NCI-H1048 (cell line): ENCODE measurements around the gene TMED6.

Experiments used
- DNase-seq: peaks from one replicate; lab custom pipeline; 2025; lab: John Stamatoyannopoulos, UW

Gene TMED6

GRCh38 chr16:69324013-69324531 is 27.5 kb downstream of the TMED6 start:
- DNase-seq: no peak

GRCh38 chr16:69323415-69323814 is 28.2 kb downstream of the TMED6 start:
- DNase-seq: no peak

GRCh38 chr16:69322343-69322742 is 29.2 kb downstream of the TMED6 start:
- no peak for DNase-seq

- no peak for DNase-seq
These were observed 30.5 kb downstream of the TMED6 start for GRCh38 chr16:69321080-69321479.

GRCh38 chr16:69320740-69321073 is 30.9 kb downstream of the TMED6 start:
- no peak for DNase-seq

- DNase-seq: no peak
These were observed 31.5 kb downstream of the TMED6 start for GRCh38 chr16:69319826-69320739.

- DNase-seq: no peak
These were observed 32.2 kb downstream of the TMED6 start for GRCh38 chr16:69319381-69319780.

GRCh38 chr16:69318911-69319289 is 32.7 kb downstream of the TMED6 start:
- no peak for DNase-seq

GRCh38 chr16:69318177-69318910 is 33.2 kb downstream of the TMED6 start:
- DNase-seq: no peak

GRCh38 chr16:69316595-69317034 is 35.0 kb downstream of the TMED6 start:
- no peak for DNase-seq

- no peak for DNase-seq
These were observed 35.9 kb downstream of the TMED6 start for GRCh38 chr16:69315486-69316311.

- DNase-seq: no peak
These were observed 37.1 kb downstream of the TMED6 start for GRCh38 chr16:69314534-69314933.

- no peak for DNase-seq
These were observed 38.1 kb downstream of the TMED6 start for GRCh38 chr16:69313469-69313868.

GRCh38 chr16:69311533-69312387 is 39.8 kb downstream of the TMED6 start:
- DNase-seq: no peak

GRCh38 chr16:69310653-69311532 is 40.7 kb downstream of the TMED6 start, which contains the start of gene VPS4A:
Gene VPS4A (plus strand): TSS chr16:69311350. CDS start chr16:69311512, 162 bp downstream.
- peak; percentile 19 for DNase-seq

GRCh38 chr16:69309316-69309715 is 42.3 kb downstream of the TMED6 start:
- no peak for DNase-seq

- no peak for DNase-seq
These were observed 43.7 kb downstream of the TMED6 start for GRCh38 chr16:69307856-69308255.

- DNase-seq: no peak
These were observed 44.5 kb downstream of the TMED6 start for GRCh38 chr16:69307091-69307490.

GRCh38 chr16:69306031-69306430 is 45.6 kb downstream of the TMED6 start:
- DNase-seq: no peak

- no peak for DNase-seq
These were observed 49.3 kb downstream of the TMED6 start for GRCh38 chr16:69302301-69302700.
